HepG2 (cell line): ENCODE data around the gene CDC14C. TPM values are rescaled to one million over a fixed set of nuclear protein-coding genes. Genes with fewer than 3 reads are reported as not detected.

ENCODE experiments used
- KDM5A ChIP-seq: fragments of 200-600 bp; sonication (generic); IDR thresholded peaks from 2 replicates; pipeline ENCODE4 v1.7.0; 2018; ENCODE audit warnings: antibody characterized with exemption, mild to moderate bottlenecking, low read length, borderline replicate concordance
- NFE2L1 ChIP-seq: sonication (generic); formaldehyde crosslinking; IDR thresholded peaks from 2 replicates; pipeline ENCODE4 v1.4.0; 2020; ENCODE audit warnings: missing genetic modification reagents, mild to moderate bottlenecking, borderline replicate concordance
- ONECUT2 ChIP-seq: sonication (generic); formaldehyde crosslinking; IDR thresholded peaks from 2 replicates; pipeline ENCODE4 v1.4.0; 2020; ENCODE audit warnings: missing genetic modification reagents
- ZFP36L1 ChIP-seq: sonication (generic); formaldehyde crosslinking; IDR thresholded peaks from 2 replicates; pipeline ENCODE4 v1.8.0; 2022; ENCODE audit warnings: mild to moderate bottlenecking, missing genetic modification reagents, moderate library complexity
- ZNF354B ChIP-seq: sonication (generic); formaldehyde crosslinking; IDR thresholded peaks from 2 replicates; pipeline ENCODE4 v1.8.0; 2022; ENCODE audit warnings: mild to moderate bottlenecking, missing genetic modification reagents
- ZNF577 ChIP-seq: sonication (generic); formaldehyde crosslinking; IDR thresholded peaks from 2 replicates; pipeline ENCODE4 v1.4.0; 2020; ENCODE audit warnings: mild to moderate bottlenecking, low read depth, missing genetic modification reagents, borderline replicate concordance
- ZNF629 ChIP-seq: sonication (generic); formaldehyde crosslinking; conservative IDR thresholded peaks from 2 replicates; pipeline ENCODE4 v1.5.0; 2020; ENCODE audit warnings: missing genetic modification reagents
- polyA plus RNA-seq, 8 experiments: library from polyadenylated mRNA; depleted of rRNA in 3 of 8; stranded (reverse) in 7 of 8; unstranded in 1 of 8; fragments of >200 nt; fragmentation: Illumina TruSeq in 4 of 8; extraction: Trizol in 4 of 8; gene quantifications; 2 replicates each; pipeline versions ENCODE4 v1.2.1 to v1.2.3, GENCODE V29; 2011 to 2016; ENCODE audit warnings: low read depth in 4 of 8, missing spikeins in 1 of 8, mixed read lengths in 1 of 8; ENCODE audit not compliant: insufficient read depth in 1 of 8
- total RNA-seq, 5 experiments: library from RNA; depleted of rRNA; stranded (reverse); fragments of >200 nt; fragmentation: Illumina TruSeq; extraction: Trizol; gene quantifications; 2 replicates each; pipeline ENCODE4 v1.2.3, GENCODE V29; 2016; ENCODE audit warnings: low read depth in 1 of 5
- TF ChIP-seq, protein P1 (sequence below): sonication (generic); formaldehyde crosslinking; IDR thresholded peaks from 2 replicates; pipeline ENCODE4 v1.5.0; 2020; ENCODE audit warnings: missing genetic modification reagents, mild to moderate bottlenecking, borderline replicate concordance
- TF ChIP-seq, protein P2 (sequence below): sonication (generic); formaldehyde crosslinking; conservative IDR thresholded peaks from 2 replicates; pipeline ENCODE4 v1.4.0; 2020; ENCODE audit warnings: mild to moderate bottlenecking, missing genetic modification reagents, moderate library complexity

Gene CDC14C
- total and polyA plus RNA-seq, 2 of the 13 experiments (the other 11 are each of a cell fraction or from before 2014, with no cell fraction given) = 0.09 TPM; not detected in 1

DNA sequence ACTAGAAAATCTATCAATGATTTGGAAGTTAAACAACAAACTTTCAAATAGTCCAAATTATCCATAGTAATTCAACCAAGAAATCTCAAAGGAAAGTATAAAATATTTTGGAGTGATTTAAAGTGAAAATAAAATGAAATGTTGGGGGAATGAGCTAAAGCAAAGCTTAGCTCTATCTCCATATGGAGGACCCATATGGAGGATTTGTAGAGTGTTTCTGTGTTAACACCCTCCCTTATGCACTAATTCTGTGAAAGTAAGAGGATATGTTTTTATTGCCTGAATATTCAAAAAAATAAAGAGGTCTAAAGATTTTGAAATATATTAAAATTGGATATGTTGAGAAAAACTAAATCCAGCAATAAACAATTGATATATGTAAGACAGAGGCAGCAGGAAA is 31.6 kb downstream of the CDC14C start (continued):
- TF ChIP-seq, protein P1, sequence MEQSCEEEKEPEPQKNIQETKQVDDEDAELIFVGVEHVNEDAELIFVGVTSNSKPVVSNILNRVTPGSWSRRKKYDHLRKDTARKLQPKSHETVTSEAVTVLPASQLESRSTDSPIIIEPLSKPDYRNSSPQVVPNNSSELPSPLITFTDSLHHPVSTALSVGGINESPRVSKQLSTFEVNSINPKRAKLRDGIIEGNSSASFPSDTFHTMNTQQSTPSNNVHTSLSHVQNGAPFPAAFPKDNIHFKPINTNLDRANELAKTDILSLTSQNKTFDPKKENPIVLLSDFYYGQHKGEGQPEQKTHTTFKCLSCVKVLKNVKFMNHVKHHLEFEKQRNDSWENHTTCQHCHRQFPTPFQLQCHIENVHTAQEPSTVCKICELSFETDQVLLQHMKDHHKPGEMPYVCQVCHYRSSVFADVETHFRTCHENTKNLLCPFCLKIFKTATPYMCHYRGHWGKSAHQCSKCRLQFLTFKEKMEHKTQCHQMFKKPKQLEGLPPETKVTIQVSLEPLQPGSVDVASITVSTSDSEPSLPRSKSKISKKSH (CRISPR knock-in tag) = no peak
- TF ChIP-seq ZNF629 (CRISPR knock-in tag) (no peak), ZFP36L1 (no peak), NFE2L1 (CRISPR knock-in tag) (no peak), KDM5A (no peak), ZNF577 (CRISPR knock-in tag) (no peak), ONECUT2 (CRISPR knock-in tag) (no peak), ZNF354B (CRISPR knock-in tag) (no peak)
- TF ChIP-seq, protein P2, sequence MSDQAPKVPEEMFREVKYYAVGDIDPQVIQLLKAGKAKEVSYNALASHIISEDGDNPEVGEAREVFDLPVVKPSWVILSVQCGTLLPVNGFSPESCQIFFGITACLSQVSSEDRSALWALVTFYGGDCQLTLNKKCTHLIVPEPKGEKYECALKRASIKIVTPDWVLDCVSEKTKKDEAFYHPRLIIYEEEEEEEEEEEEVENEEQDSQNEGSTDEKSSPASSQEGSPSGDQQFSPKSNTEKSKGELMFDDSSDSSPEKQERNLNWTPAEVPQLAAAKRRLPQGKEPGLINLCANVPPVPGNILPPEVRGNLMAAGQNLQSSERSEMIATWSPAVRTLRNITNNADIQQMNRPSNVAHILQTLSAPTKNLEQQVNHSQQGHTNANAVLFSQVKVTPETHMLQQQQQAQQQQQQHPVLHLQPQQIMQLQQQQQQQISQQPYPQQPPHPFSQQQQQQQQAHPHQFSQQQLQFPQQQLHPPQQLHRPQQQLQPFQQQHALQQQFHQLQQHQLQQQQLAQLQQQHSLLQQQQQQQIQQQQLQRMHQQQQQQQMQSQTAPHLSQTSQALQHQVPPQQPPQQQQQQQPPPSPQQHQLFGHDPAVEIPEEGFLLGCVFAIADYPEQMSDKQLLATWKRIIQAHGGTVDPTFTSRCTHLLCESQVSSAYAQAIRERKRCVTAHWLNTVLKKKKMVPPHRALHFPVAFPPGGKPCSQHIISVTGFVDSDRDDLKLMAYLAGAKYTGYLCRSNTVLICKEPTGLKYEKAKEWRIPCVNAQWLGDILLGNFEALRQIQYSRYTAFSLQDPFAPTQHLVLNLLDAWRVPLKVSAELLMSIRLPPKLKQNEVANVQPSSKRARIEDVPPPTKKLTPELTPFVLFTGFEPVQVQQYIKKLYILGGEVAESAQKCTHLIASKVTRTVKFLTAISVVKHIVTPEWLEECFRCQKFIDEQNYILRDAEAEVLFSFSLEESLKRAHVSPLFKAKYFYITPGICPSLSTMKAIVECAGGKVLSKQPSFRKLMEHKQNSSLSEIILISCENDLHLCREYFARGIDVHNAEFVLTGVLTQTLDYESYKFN (CRISPR knock-in tag) = no peak
